KOPT-K1 (cell line): ENCODE results near the gene TPST2.

ENCODE experiments used
- H3K27ac ChIP-seq: fragments of 200-600 bp; sonication (generic); 2 replicates; pipeline ENCODE4 v1.5.1; 2016; ENCODE audit warnings: antibody characterized with exemption, mild to moderate bottlenecking, low read depth, low read length; ENCODE audit not compliant: poor library complexity, severe bottlenecking
- H3K36me3 ChIP-seq: fragments of 200-600 bp; sonication (generic); 2 replicates; pipeline ENCODE4 v1.5.1; 2017; ENCODE audit warnings: antibody characterized with exemption, mild to moderate bottlenecking, low read length, moderate library complexity; ENCODE audit not compliant: insufficient read depth
- H3K9me3 ChIP-seq: fragments of 200-600 bp; sonication (generic); 2 replicates; pipeline ENCODE4 v1.5.1; 2017; ENCODE audit warnings: antibody characterized with exemption, low read length, mild to moderate bottlenecking; ENCODE audit not compliant: insufficient read depth, poor library complexity, severe bottlenecking

Gene TPST2

GRCh38 chr22:26559961-26560575 is 29.9 kb downstream of the TPST2 start:
- Histone ChIP-seq H3K9me3 (no peaks in the 10 kb centered on the region), H3K36me3 (peaks cover 40% of the 10 kb centered on the region), H3K27ac (no peak overlapping the region)

- Histone ChIP-seq H3K9me3 (no peaks in the 10 kb centered on the region), H3K27ac (no peak overlapping the region)
These were observed 31.6 kb downstream of the TPST2 start for GRCh38 chr22:26558248-26558895.

GRCh38 chr22:26556904-26557303 is 33.0 kb downstream of the TPST2 start:
- no peak overlapping the region for H3K27ac ChIP-seq
- H3K9me3 ChIP-seq = no peaks in the 10 kb centered on the region
- peaks cover 26% of the 10 kb centered on the region for H3K36me3 ChIP-seq

More at GRCh38 chr22:26558248-26558895, 31.6 kb downstream of the TPST2 start:
- peaks cover 33% of the 10 kb centered on the region for H3K36me3 ChIP-seq

- no peak overlapping the region for H3K27ac ChIP-seq
- no peaks in the 10 kb centered on the region for H3K9me3 ChIP-seq
- peaks cover 33% of the 10 kb centered on the region for H3K36me3 ChIP-seq
These were observed 34.5 kb downstream of the TPST2 start for GRCh38 chr22:26555478-26555877.

- H3K27ac ChIP-seq = no peak overlapping the region
- H3K9me3 ChIP-seq = no peaks in the 10 kb centered on the region
- H3K36me3 ChIP-seq = peaks cover 34% of the 10 kb centered on the region
These were observed 35.0 kb downstream of the TPST2 start for GRCh38 chr22:26554956-26555355.

GRCh38 chr22:26553056-26553752 is 36.7 kb downstream of the TPST2 start:
- no peaks in the 10 kb centered on the region for H3K9me3 ChIP-seq
- H3K36me3 ChIP-seq = peaks cover 45% of the 10 kb centered on the region
- no peak overlapping the region for H3K27ac ChIP-seq

- Histone ChIP-seq H3K9me3 (no peaks in the 10 kb centered on the region), H3K36me3 (peaks cover 52% of the 10 kb centered on the region), H3K27ac (no peak overlapping the region)
These were observed 37.5 kb downstream of the TPST2 start for GRCh38 chr22:26552466-26552865.

GRCh38 chr22:26551568-26551967 is 38.4 kb downstream of the TPST2 start:
- no peak overlapping the region for H3K27ac ChIP-seq
- no peaks in the 10 kb centered on the region for H3K9me3 ChIP-seq
- H3K36me3 ChIP-seq = peaks cover 61% of the 10 kb centered on the region

GRCh38 chr22:26550498-26551033 is 39.4 kb downstream of the TPST2 start:
- H3K36me3 ChIP-seq = peaks cover 67% of the 10 kb centered on the region
- H3K9me3 ChIP-seq = no peaks in the 10 kb centered on the region
- no peak overlapping the region for H3K27ac ChIP-seq

- Histone ChIP-seq H3K36me3 (peaks cover 66% of the 10 kb centered on the region), H3K27ac (no peak overlapping the region)
These were observed 39.9 kb downstream of the TPST2 start for GRCh38 chr22:26549902-26550497.

GRCh38 chr22:26548984-26549383 is 40.9 kb downstream of the TPST2 start:
- Histone ChIP-seq H3K27ac (no peak overlapping the region), H3K9me3 (no peaks in the 10 kb centered on the region), H3K36me3 (peaks cover 61% of the 10 kb centered on the region)

More at GRCh38 chr22:26549902-26550497, 39.9 kb downstream of the TPST2 start:
- no peaks in the 10 kb centered on the region for H3K9me3 ChIP-seq

GRCh38 chr22:26548303-26548702 is 41.6 kb downstream of the TPST2 start:
- no peak overlapping the region for H3K27ac ChIP-seq
- no peaks in the 10 kb centered on the region for H3K9me3 ChIP-seq
- peaks cover 68% of the 10 kb centered on the region for H3K36me3 ChIP-seq

GRCh38 chr22:26547837-26548236 is 42.1 kb downstream of the TPST2 start:
- Histone ChIP-seq H3K36me3 (peaks cover 72% of the 10 kb centered on the region), H3K27ac (no peak overlapping the region), H3K9me3 (no peaks in the 10 kb centered on the region)

- Histone ChIP-seq H3K9me3 (no peaks in the 10 kb centered on the region), H3K27ac (no peak overlapping the region), H3K36me3 (peaks cover 76% of the 10 kb centered on the region)
These were observed 42.5 kb downstream of the TPST2 start for GRCh38 chr22:26547426-26547825.

- no peak overlapping the region for H3K27ac ChIP-seq
- peaks cover 86% of the 10 kb centered on the region for H3K36me3 ChIP-seq
- no peaks in the 10 kb centered on the region for H3K9me3 ChIP-seq
These were observed 43.6 kb downstream of the TPST2 start for GRCh38 chr22:26546282-26546681.
